Progenitor cell of endocrine pancreas (in vitro differentiated cells): ENCODE results near the gene NBAS. TPM values are rescaled to one million over a fixed set of nuclear protein-coding genes. Genes with fewer than 3 reads are reported as not detected.

Experiments
- DNase-seq: peaks from one replicate; pipeline ENCODE4 v3.0.0; 2021; ENCODE audit warnings: low spot score; ENCODE audit not compliant: unreplicated experiment
- H3K27ac Mint-ChIP-seq: 2 replicates; pipeline ENCODE4 v1.8.0; 2021; ENCODE audit warnings: mild to moderate bottlenecking, moderate library complexity, mixed read lengths
- H3K27me3 Mint-ChIP-seq: 2 replicates; pipeline ENCODE4 v1.8.0; 2021; ENCODE audit warnings: mixed read lengths
- H3K36me3 Mint-ChIP-seq: 2 replicates; pipeline ENCODE4 v1.8.0; 2022; ENCODE audit warnings: mixed read lengths; ENCODE audit not compliant: insufficient read depth
- H3K4me1 Mint-ChIP-seq: 2 replicates; pipeline ENCODE4 v1.8.0; 2021; ENCODE audit warnings: low read depth, mixed read lengths
- H3K4me3 Mint-ChIP-seq: 2 replicates; pipeline ENCODE4 v1.8.0; 2021; ENCODE audit warnings: low read depth, mild to moderate bottlenecking, moderate library complexity, mixed read lengths
- H3K9me3 Mint-ChIP-seq: 2 replicates; pipeline ENCODE4 v1.8.0; 2021; ENCODE audit warnings: low read depth, mixed read lengths
- total RNA-seq: library from RNA; stranded (reverse); gene quantifications from 2 replicates; pipeline ENCODE4 v1.2.1, GENCODE V29; 2021
- TF ChIP-seq, protein P1 (sequence below): fragments of 200-600 bp; sonication (generic); IDR thresholded peaks from one replicate; pipeline ENCODE4 v1.5.0; 2021; ENCODE audit warnings: antibody characterized with exemption, mild to moderate bottlenecking; ENCODE audit not compliant: unreplicated experiment

Gene NBAS
- total RNA-seq, 1 donor from 2014 or later: 63.0 TPM

DNA sequence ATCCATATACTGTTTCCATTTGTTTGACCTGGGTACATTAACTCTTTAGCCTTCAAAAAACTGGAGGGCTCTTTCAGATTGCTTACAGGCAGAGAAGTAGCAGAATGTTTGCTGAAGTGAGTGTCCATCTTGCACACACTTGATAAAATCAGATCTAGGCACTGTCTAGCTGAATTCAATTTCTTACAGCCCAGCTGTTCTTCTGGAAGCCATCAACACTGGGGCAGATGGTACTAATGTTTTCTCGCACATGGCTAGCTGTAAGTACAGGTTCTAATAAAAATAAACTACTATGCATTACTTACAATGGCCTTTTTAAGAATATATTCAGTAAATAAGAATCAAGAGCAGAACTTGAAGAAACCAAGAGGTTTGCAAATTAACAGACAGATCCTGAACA, 175.9 kb downstream of the NBAS start:
- H3K27me3 Mint-ChIP-seq: no peaks in the 10 kb centered on the region
- no peaks in the 10 kb centered on the region for H3K9me3 Mint-ChIP-seq
- no peak overlapping the region for H3K27ac Mint-ChIP-seq
- TF ChIP-seq, protein P1, sequence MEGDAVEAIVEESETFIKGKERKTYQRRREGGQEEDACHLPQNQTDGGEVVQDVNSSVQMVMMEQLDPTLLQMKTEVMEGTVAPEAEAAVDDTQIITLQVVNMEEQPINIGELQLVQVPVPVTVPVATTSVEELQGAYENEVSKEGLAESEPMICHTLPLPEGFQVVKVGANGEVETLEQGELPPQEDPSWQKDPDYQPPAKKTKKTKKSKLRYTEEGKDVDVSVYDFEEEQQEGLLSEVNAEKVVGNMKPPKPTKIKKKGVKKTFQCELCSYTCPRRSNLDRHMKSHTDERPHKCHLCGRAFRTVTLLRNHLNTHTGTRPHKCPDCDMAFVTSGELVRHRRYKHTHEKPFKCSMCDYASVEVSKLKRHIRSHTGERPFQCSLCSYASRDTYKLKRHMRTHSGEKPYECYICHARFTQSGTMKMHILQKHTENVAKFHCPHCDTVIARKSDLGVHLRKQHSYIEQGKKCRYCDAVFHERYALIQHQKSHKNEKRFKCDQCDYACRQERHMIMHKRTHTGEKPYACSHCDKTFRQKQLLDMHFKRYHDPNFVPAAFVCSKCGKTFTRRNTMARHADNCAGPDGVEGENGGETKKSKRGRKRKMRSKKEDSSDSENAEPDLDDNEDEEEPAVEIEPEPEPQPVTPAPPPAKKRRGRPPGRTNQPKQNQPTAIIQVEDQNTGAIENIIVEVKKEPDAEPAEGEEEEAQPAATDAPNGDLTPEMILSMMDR: no peak
- no peak overlapping the region for H3K4me3 Mint-ChIP-seq
- H3K36me3 Mint-ChIP-seq: peaks cover 7% of the 10 kb centered on the region
- no peaks in the 10 kb centered on the region for H3K4me1 Mint-ChIP-seq
- DNase-seq: no peak

DNA sequence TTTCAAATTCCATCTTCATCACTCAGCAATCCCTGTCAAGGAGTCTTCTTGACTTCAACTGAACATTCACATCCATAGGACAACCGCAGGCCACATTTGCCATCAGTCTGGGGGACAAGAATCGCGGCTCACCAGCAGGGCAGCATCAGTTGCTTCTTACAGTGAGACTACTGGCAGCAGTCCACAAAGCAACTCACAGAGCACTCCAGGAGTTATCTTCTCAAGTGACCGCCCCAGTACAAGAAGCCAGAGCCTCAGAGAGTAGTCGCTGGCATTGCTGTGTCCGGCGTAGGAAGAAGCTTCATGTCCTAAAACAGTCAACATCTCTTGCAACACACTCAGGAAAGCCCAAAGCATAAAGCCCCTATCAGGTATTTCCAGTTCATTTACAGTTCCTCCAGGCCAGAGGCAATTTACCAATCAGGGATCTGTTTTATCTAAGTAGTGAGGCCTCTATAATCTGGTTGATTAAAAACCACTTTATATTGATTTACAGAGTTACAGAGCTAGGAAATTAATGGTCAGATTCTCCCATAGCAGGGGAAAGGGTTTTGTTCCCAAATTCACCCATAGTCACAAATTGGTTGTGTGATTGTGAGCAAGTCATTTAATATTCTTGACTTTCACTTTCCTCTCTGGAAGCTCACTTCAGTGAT, 177.3 kb downstream of the NBAS start:
- no peaks in the 10 kb centered on the region for H3K27me3 Mint-ChIP-seq
- H3K27ac Mint-ChIP-seq: no peak overlapping the region
- H3K4me1 Mint-ChIP-seq: no peaks in the 10 kb centered on the region
- TF ChIP-seq, protein P1: no peak
- DNase-seq: no peak
- H3K4me3 Mint-ChIP-seq: no peak overlapping the region
- no peaks in the 10 kb centered on the region for H3K9me3 Mint-ChIP-seq
- H3K36me3 Mint-ChIP-seq: peaks cover 14% of the 10 kb centered on the region

DNA sequence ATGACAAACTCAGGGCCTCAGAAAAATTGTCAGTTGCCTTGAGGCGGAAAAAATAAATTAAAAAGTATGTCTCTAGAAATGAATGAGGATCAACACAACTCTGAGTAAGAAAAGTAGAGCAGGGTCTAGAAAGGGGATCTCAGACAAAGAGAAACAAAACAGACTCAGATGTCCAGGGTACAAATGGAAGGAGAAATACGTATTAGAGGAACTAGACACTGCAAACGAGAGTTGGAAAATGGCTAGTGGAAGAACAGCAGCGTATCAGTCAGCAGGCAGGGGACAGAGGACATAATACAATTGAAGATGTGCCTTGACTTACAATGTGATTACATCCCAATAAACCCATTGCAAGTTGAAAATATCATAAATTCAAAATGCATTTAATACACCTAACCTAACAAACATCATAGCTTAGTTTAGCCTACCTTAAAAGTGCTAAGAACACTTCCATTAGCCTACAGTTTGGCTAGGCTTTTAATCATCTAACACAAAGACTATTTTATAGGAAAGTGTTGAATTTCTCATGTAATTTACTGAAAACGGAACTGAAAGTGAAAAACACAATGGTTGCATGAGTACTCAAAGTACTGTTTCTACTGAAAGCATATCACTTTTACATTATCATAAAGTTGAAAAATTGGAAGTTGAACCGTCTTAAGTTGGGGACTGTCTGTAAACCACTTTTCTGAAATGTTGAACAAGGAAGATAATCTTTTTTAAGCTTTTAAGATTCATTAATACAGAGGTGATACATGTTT, 182.8 kb downstream of the NBAS start:
- Mint-ChIP-seq H3K4me3 (no peak overlapping the region), H3K4me1 (peaks cover 5% of the 10 kb centered on the region), H3K27ac (peak overlapping the region; percentile 8), H3K27me3 (no peaks in the 10 kb centered on the region), H3K9me3 (no peaks in the 10 kb centered on the region), H3K36me3 (peaks cover 20% of the 10 kb centered on the region)
- no peak for DNase-seq
- TF ChIP-seq, protein P1: no peak

DNA sequence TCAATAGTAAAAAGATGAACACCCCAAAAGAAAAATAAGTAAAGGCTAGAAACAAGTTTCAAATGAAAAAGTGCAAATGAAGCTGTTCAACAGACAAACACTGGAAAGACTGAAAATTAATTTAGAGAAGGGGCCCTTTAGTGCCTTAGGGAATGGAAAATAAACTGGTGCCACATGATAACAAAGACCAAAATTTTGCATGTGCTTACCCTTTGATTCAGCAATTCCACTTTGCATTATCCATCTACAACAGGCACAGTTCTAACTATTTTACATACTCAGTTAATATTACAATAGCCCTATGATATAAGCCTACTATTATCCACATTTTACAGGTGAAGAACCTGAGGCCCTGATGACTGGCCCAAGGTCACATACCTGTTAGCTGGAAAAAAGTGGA, 183.9 kb downstream of the NBAS start:
- DNase-seq: no peak
- Mint-ChIP-seq H3K27ac (no peak overlapping the region), H3K27me3 (no peaks in the 10 kb centered on the region), H3K4me3 (no peak overlapping the region), H3K36me3 (peaks cover 16% of the 10 kb centered on the region), H3K4me1 (peaks cover 5% of the 10 kb centered on the region), H3K9me3 (no peaks in the 10 kb centered on the region)
- TF ChIP-seq, protein P1: no peak

DNA sequence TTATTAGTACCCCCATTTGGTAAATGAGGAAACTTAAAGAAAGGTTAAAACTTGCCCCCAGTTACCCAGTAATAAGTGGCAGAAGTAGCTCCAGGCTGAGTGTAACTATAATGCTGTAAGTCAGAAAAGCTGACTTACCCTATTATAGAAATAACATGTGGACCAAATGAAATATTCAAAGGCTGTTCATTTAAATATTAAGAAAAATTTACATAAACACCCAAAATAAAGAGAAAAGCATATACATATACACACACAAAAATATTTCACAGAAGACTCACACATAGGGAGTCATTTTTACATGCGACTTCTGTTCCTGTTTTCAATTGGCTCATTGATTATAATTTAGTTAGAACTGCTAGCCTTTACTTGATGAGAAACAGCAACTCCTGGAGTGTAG, 189.1 kb downstream of the NBAS start:
- Mint-ChIP-seq H3K27me3 (no peaks in the 10 kb centered on the region), H3K27ac (no peak overlapping the region), H3K9me3 (no peaks in the 10 kb centered on the region), H3K4me1 (peaks cover 5% of the 10 kb centered on the region), H3K4me3 (no peak overlapping the region), H3K36me3 (peaks cover 11% of the 10 kb centered on the region)
- TF ChIP-seq, protein P1: no peak
- no peak for DNase-seq
